HG03135 (cell line): Measurements from ENCODE around the gene TSC1.

Experiments
- ATAC-seq: cut with Tn5 transposase; IDR thresholded peaks from one replicate; pipeline ENCODE4 v1.9.1; 2021; ENCODE audit warnings: mild to moderate bottlenecking, moderate library complexity; ENCODE audit not compliant: unreplicated experiment

TSC1 gene

DNA sequence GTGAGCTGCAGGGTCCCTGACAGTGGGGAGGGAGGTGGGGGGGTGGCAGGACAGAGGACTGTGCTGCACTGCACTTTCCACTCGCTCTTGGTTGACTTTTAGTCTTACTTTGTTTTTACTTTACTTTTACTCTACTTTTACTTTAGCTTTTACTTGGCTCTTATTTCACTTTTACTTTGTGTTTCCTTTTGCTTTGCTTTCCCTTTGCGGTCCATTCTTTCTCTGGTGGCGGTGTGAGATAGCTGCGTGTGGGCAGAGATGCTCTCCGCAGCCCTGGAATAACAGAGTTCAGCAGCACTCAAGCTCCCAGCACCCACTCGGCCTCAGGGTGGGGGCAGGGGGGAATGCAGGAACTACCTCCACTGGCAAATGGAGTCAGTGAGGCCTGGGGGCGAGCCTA is 71.0 kb downstream of the TSC1 start:
- no peak for ATAC-seq

DNA sequence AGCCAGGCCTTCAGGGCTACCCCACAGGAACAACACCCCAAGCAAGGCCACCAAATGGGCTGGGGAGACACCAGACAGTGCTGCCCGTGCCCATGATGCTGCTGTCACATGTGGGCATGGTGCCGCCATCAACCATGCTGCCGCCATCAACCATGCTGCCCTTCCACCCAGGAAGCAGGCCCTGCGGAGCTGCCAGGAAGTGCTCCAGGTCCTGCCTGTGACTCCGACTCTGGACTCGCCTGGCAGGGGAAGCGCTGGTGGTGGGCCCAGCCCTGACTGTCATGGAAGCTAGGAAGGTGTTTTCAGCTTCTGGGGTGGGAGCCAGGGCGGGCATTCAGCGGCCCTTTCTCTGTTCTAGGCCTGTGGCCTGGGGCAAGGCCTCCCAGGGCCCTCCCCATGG is 75.2 kb downstream of the TSC1 start:
- no peak for ATAC-seq

DNA sequence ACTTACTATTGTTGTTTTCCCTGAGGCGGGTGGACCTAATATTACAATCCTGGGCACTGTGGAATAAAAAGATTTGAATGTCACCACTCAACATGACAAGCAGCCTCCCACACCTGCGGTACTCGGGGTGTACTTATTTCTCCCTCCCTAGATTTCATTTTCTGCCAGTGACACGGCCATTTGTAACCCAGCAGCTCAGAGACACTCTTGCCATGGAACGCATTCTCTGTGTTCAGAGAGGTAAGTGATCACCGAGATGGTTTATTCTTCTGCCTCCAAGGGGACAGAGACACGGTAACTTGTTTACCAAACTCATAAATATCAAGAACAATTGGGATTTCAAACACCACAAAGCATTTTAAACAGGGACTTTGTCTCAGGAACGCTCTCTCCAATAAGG is 77.5 kb downstream of the TSC1 start:
- no peak for ATAC-seq

DNA sequence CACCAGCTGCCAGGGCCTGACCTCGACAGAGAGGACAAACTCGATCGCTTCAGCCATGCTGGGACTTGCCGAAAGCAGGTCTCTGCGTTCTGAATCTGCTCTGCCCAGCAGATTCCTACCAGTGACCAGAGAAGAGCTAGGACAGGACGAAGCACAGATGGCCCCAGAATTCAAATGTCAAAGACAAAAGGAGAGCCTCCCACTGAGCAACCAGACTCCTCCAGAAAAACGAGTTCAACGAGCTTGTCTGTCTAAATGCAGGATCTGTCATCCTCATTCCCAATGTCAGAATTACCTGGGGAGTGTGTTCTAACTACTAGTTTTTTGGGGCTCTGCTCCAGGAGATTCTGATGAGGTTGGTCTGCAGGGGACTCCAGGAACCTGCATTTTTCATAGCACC is 79.7 kb downstream of the TSC1 start:
- no peak for ATAC-seq

DNA sequence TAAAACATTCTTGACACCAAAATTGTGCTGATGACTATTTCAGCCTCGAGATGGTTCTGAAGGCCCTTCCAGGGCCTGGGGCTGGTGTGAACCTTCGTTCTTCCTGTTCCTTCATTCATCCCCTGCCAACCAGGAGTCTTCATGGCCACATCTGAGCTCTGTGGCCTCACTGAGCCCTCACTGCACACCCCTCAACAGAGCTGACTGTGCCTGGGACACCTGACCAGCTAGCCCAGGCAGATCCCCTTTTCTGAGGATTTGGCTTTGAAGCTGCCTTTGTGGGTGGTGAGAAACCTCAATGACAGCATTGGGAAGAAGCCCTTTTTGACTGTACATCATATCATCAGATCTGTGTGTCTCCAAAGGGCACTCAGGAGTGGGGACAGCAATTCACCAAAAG is 80.1 kb downstream of the TSC1 start:
- no peak for ATAC-seq

DNA sequence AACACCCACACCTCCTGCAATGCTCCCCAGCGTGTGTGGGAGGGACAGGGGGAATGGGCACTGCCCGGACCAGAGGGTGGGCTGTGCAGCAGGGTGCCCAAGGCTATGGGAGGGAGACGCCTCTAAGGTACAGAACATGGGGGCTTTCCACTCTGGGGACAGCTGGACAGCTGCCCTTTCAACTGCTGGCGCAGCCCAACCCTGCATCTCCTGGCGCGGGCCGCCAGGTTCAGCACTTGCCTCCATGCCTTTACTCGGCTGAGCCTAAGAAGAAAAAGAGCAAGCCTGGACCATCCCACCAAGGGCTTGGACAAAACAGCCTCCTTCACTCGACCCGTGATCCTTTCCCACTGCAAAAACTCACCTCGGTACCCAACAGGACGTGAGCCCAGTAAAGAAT is 81.3 kb downstream of the TSC1 start:
- no peak for ATAC-seq

DNA sequence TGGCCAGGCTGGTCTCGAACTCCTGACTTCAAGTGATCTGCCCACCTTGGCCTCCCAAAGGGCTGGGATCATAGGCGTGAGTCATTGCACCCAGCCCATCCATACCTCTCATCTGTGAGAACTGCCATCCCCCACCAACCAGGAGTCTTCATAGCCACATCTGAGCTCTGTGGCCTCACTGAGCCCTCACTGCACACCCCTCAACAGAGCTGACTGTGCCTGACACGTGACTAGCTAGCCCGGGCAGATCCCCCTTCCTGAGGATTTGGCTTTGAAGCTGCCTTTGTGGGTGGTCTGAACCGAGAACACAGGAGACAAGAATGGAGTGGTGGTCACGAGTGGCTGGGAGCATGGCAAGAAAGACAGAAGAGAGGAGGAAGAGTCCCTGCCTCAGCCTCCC is 81.9 kb downstream of the TSC1 start:
- ATAC-seq: no peak

DNA sequence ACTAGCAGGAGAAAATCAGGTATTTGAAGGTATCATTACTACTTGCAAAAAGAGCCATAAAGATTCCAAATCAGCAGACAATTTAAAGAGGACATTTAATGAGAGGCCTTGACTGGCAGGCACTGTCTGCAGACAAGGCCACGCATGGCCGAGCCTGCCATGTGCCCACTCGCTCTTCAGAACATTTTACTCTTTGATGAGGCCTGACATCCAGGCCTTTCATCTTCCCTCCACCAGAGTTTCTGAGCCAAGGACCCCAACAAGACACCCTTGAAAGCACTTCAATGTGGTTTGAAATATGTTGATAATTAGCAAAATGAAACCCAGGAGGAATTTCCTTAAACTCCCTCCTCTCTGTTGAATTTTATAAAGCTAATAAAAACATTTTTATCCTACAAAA is 82.8 kb downstream of the TSC1 start:
- no peak for ATAC-seq

DNA sequence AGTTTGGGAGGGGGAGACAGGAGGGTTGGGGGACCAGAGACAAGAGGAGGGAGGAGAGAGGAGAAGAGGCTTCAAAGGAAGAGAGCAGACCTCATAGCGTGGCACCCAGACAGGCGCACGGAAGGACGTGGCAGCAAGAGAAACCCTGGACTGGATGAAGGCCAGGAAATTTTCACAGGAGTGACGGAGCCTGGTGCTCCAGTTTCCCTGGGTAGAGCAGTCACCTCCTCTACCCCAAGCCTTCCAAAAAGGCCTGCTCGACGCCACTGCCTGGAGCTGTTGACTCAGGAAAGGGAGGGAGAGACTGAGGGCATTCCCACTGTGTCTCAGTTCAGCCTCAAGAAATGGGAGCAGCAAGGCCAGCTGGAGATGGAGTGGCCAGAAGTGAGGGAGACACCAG is 85.7 kb downstream of the TSC1 start:
- no peak for ATAC-seq

DNA sequence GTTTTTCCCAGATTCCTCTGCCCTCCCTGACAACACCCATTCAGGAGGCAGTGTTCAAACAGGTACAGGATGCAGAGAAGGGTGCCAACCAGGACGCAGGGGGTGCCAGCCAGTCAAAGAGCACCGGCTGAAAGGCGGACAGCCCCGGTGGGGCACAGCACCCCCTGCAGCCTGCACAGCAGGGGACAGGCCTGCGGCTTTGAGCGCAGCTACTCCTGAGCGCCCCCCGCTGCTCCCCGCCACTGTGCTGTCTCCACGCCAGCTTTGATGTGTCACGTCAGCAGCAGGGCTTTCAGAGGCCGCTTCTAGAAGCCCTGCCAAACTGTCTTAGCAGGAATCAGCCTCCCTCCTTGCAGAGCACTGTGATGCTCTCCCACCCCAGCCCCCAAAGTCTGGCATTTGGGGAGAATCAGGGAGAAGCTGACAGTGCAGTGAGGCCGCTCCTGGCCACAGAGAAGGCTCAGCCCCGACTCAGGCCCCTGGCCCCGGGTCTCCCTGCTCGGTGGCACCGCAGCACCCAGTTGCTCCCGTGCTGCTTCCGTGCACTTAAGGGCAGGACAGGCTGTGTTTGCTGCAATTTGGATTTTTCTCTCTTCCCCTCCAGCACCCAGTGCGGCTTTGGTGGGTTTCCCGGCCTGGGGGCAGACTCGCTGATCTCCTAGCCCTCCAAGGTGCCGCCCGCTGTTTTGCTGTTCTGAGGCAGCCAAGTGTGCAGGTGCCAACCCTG is 86.6 kb downstream of the TSC1 start:
- ATAC-seq: no peak

DNA sequence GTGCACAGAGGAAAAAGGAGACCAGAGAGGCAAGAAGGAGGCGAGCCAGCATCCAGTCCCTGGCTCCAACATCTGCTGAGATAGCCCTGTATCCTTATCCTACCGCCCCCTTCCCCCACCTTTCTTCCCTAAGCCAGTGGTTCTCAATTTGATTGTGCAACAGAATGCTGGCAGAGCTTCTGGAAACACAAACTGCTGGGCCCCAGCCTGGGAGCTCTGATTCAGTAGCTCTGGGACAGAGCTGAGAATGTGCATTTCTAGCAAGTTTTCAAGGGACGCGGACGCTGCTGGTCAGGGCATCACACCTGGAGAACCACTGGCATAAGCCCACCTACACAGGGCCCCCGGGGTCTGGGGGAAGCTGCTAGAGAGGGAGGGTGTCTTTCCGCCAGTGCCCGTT is 87.4 kb downstream of the TSC1 start:
- no peak for ATAC-seq

DNA sequence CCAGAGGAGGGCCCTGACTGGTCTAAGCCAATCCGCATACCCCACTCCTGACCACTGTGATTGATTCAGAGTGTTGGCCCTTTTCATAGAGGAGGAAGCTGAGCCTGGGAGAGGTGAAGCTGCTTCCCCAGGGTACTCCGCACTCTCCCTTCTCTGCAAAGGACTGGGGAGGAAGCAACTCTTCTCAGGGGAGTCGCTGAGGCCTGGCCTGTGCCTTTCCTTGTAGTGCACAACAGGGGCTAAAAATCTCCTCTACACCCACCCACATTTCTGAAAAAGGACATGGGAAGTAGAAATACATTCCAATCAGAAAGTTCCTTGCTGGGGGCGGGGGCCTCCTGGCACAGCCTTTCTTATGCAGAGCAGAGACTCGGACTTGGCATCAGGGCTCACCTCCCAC is 88.5 kb downstream of the TSC1 start:
- no peak for ATAC-seq

DNA sequence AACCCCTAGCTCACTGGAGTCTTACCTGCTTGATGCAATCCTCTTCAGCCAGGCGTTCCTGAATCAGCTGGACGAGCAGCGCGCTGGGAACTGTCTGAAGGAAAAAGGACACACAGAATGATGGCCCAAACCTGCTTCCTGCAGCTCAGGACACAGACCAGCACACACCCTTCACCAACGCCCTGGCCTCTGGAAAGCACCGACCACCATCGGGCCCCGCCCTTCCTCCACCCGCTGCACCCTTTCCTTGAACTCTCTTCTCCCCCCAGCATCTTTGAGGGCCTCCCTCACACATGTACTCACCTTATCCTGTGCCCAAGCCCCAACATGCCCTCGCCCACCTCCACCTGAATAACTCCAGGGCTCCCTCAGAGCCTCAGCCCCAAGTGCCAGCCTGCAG is 89.6 kb downstream of the TSC1 start:
- ATAC-seq: no peak

DNA sequence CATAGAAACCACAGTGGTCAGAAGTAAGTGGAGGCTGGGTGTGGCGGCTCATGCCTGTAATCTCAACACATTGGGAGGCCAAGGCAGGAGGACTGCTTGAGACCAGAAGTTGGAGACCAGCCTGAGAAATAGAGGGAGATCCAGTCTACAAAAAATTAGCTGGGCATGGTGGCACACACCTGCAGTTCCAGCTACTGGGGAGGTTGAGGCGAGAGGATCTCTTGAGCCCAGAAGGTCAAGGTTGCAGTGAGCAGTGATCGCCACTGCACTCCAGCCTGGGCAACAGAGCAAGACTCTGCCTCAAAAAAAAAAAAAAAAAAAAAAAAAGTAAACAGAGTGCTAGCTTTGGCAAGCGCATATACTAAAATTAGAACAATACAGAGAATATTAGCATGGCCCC is 90.9 kb downstream of the TSC1 start:
- no peak for ATAC-seq

DNA sequence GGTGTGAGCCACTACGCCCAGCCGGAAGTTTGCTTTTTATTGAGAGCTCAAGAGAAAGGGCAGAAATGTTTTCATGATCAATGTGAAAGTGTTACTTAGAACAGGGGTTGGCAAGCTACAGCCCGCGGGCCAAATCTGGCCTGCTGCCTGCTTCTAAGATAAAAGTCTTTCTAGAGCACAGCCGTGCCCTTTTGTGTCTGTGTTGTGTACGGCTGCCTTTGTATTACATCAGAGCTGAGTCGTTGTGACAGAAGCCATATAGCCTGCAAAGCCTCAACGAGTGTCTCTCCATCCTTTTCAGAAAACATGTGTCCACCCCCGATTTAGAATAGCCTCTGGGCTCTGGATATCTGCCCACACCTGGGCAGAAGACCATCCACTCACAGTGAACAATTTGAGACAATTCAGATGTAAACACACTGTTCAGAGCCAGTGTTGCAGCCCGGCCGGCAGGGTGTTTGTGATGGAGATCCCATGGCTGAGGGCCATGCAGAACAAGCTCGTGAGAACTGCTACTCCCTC is 95.2 kb downstream of the TSC1 start:
- ATAC-seq: no peak

DNA sequence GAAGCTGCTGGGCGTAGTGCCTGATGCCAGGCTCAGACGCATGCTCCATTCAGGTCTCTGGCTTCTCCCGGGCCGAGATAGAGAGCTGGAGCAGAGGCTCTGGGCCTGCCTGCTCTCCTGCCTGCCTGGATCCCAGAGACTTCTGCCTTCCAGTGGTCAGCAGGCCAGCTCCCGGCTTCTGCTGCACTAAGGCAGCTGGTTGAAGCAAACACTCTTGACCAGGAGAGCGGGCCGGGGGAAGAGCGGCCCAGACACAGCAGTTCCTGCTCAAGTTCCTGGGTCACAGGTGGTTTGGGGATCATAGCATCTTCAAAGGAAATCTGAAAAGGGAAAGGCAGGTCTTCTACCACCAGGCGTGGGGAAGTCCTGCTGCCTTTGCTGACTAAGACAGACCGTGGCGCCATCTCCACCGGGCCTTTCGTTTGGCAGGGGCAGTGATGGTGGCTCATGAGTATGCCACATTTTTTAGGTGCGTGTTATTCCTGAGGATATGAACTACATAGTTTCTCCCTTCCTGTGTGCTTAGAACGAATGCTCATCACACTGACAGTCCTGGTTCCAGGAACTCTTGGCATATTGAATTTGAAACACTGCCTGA is 97.4 kb downstream of the TSC1 start:
- ATAC-seq: no peak

DNA sequence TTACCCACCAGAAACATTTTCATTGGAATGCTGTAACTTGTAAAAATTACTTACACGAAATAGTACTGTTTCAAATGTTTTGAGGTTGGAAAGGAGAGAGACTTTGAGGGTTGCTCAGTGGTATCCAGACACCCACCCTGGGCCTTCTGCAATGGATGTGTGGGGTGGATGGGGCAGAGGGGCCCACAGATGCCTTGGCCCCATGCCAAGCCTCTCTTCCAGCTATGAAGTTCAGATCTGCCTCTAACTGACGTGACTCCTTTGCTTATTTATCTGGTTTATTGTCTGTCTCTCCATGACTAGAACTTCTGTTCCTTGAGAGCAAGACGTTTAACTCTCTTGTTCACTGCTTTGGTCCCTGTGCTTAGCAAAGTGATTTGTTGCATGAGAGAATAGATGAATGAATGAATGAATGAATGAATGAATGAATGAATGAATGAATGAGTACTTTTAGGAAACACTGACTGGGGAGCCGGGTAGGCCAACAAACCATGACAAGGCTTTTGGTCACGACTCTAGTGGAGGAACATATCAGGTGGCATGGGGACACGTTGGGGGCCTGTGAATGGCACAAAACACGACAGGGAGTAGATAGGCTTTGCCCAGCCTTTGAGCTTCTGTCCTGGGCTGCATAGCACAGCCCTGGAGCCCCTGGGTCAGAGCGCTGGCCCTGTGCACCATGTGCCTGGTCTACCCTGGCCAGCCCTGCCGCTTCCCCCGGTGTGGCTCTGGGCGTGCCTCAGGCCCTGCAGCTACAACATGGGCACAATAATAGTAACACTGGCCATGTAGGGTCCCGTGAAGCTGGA is 98.1 kb downstream of the TSC1 start:
- no peak for ATAC-seq

DNA sequence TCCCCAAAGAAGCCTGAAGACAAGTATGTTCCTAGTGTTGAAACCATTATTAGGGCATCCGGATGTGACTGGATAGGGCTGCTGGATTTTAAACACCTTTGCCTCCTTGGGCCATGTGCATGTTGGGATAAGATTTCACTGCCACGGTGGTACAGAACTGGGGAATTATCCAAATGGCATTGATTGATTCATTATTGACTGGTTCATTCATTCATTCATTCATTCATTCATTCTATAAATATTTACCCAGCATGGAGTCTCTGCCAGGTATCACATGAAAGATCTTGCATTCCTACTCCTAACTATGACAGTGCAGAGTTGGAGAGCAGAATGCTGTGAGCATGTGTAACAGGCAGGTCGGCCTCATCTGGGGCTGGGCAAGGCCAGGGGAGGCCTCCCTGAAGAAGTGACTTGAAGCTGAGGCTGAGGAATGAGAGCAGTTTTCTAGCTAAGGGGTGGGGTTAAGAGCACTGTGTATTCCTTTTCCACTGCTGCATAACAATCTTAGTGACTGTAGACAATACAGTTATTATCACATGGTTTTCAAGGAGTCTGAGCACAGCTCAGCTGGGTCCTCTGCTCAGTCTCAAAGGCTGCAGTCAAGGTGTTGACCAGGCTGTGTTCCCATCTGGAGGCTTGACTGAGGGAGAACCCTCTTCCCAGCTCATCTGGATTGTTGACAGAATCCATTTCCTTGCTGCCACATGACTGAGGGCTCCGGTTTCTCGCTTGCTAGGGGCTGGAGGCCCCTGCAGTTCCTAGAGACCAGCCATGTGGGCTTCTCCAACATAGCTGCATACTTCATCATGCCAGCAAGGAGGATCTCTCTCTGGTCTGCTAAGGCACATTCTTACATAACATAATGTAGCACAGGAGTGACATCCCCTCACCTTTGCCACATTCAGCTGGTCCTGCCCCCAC is 102.0 kb downstream of the TSC1 start:
- no peak for ATAC-seq
